ENCODE results near the gene OSCP1. TPM values are rescaled to one million over a fixed set of nuclear protein-coding genes. Genes with fewer than 3 reads are reported as not detected.
"Not testable (repeated sequence)": the region's sequence is repeated elsewhere in the genome, so short reads cannot be mapped to it uniquely, and the experiment has no call there.

OSCP1 gene
- total RNA-seq, 4 donors from 2014 or later, result 8.2 to 10.8 (median 9.6) TPM

DNA sequence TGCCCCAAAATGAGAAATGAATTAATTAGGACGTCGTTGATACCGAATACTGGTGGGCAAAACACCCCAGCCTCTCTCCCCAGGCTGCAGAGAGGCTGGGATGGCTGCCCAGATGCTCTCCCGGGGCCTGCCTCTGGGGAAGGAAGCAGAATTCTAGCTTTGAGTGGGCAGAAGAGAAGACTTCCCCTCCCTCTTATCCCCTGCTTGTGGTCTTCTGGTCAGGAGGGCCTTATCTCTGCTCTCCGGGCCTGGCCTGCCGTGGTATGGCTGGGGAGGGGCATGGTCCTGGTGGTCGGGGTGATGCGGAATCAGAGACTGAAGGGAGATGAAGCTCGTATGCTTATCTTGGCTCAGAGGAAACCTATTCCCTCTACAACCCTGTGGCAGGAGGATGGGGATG lies 42.2 kb upstream of the OSCP1 start:
- H3K27ac ChIP-seq (replicated peaks in 1 of 4), result no peak overlapping the region
- no peaks in the 10 kb centered on the region for H3K4me1 ChIP-seq
- H3K27me3 ChIP-seq, result peaks cover 0 to 6% (median 0%) of the 10 kb centered on the region in 4 donors
- intact Hi-C loops (cut with DNase I), result no loop called here
- no peak for TF ChIP-seq EP300 (IDR thresholded peaks at IDR 0.05)
- no peaks in the 10 kb centered on the region for H3K36me3 ChIP-seq
- H3K4me3 ChIP-seq, result no peak overlapping the region
- no peaks in the 10 kb centered on the region for H3K9me3 ChIP-seq
- 48% methylated on average over 8 of the region's 9 CpGs for WGBS
- no peak for DNase-seq (ENCODE audit: extremely low spot score)

DNA sequence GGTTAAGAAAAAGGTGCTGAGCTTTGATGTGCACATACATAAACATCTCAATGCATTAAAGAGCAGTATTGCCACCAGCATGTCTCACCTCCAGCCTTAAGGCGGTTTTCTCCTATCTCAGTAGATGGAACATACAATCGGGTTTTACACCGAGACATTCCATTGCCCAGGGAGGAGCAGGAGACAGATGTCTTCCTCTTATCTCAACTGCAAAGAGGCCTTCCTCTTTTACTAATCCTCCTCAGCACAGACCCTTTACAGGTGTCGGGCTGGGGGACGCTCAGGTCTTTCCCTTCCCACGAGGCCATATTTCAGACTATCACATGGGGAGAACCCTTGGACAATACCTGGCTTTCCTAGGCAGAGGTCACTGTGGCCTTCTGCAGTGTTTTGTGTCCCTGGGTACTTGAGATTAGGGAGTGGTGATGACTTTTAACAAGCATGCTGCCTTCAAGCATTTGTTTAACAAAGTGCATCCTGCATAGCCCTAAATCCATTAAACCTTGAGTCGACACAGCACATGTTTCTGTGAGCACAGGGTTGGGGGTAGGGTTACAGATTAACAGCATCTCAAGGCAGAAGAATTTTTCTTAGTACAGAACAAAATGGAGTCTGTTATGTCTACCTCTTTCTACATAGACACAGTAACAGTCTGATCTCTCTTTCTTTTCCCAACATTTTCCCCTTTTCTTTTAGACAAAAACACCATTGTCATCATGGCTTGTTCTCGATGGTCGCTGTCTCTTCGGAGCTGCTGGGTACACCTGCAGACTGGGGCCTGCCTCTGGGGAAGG lies 39.2 kb upstream of the OSCP1 start:
- DNase-seq (ENCODE audit: extremely low spot score); H3K27me3 ChIP-seq; intact Hi-C loops (cut with DNase I); H3K4me1 ChIP-seq; H3K4me3 ChIP-seq; H3K9me3 ChIP-seq; H3K36me3 ChIP-seq; H3K27ac ChIP-seq (replicated peaks in 1 of 4): not testable (repeated sequence)
- WGBS, result 60% methylated on average over 10 of the region's 10 CpGs

DNA sequence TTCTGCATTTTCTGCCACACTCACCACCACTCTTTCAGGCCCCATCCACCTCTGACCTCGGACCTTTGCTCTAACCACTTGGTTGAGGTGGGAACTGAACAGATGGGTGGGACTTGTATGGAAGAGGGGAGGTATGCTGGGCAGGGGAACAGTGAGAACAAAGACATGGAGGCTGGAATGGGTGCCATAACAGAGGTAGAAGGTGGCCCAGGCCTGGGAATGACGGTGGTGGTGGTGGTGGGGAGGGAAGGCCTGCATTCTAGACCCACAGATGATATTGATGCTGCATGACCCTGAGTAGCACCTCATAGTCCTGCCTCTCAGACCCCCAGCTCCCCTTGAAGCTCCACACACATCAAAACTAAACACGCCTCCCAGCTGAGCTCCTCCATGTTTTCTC lies 37.7 kb upstream of the OSCP1 start:
- intact Hi-C loops (cut with DNase I), result no loop called here
- Histone ChIP-seq H3K4me3 (no peak overlapping the region), H3K27me3 (peaks cover 0 to 9% (median 0%) of the 10 kb centered on the region in 4 donors), H3K9me3 (no peaks in the 10 kb centered on the region), H3K36me3 (no peaks in the 10 kb centered on the region), H3K27ac (replicated peaks in 1 of 4) (no peak overlapping the region), H3K4me1 (no peaks in the 10 kb centered on the region)
- TF ChIP-seq POLR2A (IDR thresholded peaks at IDR 0.05; ENCODE audit: low read depth) (no peak), EP300 (IDR thresholded peaks at IDR 0.05) (no peak), POLR2AphosphoS5 (IDR thresholded peaks at IDR 0.05) (no peak)
- TF ChIP-seq, protein P1, sequence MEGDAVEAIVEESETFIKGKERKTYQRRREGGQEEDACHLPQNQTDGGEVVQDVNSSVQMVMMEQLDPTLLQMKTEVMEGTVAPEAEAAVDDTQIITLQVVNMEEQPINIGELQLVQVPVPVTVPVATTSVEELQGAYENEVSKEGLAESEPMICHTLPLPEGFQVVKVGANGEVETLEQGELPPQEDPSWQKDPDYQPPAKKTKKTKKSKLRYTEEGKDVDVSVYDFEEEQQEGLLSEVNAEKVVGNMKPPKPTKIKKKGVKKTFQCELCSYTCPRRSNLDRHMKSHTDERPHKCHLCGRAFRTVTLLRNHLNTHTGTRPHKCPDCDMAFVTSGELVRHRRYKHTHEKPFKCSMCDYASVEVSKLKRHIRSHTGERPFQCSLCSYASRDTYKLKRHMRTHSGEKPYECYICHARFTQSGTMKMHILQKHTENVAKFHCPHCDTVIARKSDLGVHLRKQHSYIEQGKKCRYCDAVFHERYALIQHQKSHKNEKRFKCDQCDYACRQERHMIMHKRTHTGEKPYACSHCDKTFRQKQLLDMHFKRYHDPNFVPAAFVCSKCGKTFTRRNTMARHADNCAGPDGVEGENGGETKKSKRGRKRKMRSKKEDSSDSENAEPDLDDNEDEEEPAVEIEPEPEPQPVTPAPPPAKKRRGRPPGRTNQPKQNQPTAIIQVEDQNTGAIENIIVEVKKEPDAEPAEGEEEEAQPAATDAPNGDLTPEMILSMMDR (IDR thresholded peaks at IDR 0.05), result no peak
- 79% methylated on average over 3 of the region's 3 CpGs for WGBS
- DNase-seq (ENCODE audit: extremely low spot score), result no peak

DNA sequence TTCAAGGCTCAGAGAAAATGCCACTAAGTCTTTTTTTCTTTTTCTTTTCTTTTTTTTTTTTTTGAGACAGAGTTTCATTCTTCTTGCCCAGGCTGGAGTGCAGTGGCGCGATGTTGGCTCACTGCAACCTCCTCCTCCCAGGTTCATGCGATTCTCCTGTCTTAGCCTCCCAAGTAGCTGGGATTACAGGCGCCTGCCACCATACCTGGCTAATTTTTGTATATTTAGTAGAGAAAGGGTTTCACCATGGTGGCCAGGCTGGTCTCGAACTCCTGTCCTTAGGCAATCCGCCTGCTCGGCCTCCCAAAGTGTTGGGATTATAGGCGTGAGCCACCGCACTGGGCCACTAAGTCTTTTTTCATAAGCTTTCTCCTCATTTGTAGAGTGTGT lies 37.1 kb upstream of the OSCP1 start:
- DNase-seq (ENCODE audit: extremely low spot score); intact Hi-C loops (cut with DNase I); H3K4me1 ChIP-seq; H3K4me3 ChIP-seq; H3K36me3 ChIP-seq; H3K27ac ChIP-seq (replicated peaks in 1 of 4); H3K9me3 ChIP-seq: not testable (repeated sequence)
- peaks cover 0 to 14% (median 0%) of the 10 kb centered on the region in 4 donors for H3K27me3 ChIP-seq
- WGBS, result 97% methylated on average over 9 of the region's 9 CpGs

DNA sequence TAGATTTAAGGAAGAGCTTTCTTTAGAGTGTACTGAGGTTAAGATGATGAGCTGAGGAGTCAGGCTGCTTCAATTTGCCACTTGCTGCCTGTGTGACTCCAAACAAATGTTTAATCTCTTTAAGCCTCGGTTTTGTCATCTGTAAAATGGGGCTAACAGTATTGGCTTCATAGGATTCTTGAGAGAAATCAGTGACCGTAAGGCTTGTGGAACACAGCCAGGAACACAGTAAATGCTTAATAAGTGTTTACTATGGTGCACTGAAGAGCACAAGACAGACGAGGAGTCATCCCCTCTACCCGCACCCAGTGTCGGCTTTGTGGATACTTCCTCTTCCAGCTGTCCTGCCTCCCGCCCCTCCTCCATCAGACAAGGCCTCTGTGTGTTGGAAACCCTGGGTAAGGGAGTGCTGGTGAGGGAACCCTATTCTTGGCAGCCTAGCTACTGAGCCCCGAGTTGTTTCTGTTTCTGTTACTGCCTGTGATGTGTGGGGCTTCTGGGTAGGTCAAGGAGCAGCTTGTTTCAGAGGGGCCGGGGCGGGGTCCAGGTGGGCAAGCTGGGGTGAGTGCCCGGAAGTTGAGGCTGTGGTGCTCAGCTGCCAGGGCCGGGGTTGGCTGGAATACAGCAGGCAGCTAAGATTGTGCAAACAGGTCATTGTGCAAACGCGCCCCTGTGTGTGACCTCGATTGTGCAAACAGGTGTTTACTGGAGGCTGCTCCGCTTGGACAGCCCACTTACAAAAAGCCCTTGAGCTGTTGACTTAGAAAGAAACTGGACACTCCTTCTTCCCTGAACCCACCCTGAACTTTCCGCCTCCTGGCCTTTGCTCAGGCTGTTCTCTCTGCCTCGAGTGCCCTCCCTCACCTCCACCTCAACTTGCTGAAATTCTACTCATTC lies 36.4 kb upstream of the OSCP1 start:
- Histone ChIP-seq H3K36me3 (no peaks in the 10 kb centered on the region), H3K9me3 (no peaks in the 10 kb centered on the region), H3K4me1 (peaks cover 0 to 2% (median 0%) of the 10 kb centered on the region in 4 donors), H3K27me3 (peaks cover 0 to 19% (median 0%) of the 10 kb centered on the region in 4 donors), H3K4me3 (no peak overlapping the region), H3K27ac (replicated peaks in 1 of 4) (peak overlapping the region in 2 of 4 donors; percentile 43 to 44)
- WGBS, result 62% methylated on average over 14 of the region's 17 CpGs
- TF ChIP-seq, protein P1 (IDR thresholded peaks at IDR 0.05), result no peak
- no peak for TF ChIP-seq POLR2A (IDR thresholded peaks at IDR 0.05; ENCODE audit: low read depth)
- TF ChIP-seq EP300 (IDR thresholded peaks at IDR 0.05), result no peak
- no peak for TF ChIP-seq POLR2AphosphoS5 (IDR thresholded peaks at IDR 0.05)
- intact Hi-C loops (cut with DNase I), result no loop called here
- no peak for DNase-seq (ENCODE audit: extremely low spot score)

DNA sequence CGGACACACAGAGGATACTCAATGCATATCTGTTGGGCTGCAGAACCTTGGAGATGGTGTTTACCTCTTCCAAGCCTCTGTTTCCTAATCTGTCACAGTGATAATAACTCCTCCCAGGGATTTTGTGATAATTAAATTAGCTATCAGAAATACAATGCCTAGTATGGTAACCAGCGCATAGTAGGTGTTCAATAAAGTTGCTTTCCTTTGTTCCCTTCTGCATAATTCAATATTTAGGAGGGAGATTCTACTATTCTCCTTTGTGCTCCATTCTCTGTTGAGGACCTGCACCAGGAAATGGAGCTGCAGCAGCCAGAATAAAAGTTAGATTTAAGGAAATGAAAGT lies 35.8 kb upstream of the OSCP1 start:
- 92% methylated on average over 2 of the region's 2 CpGs for WGBS
- H3K27ac ChIP-seq (replicated peaks in 1 of 4), result peak overlapping the region in 1 of 4 donors; percentile 44

More for the DNA sequence above, 35.8 kb upstream of the OSCP1 start:
- Histone ChIP-seq H3K9me3 (no peaks in the 10 kb centered on the region), H3K36me3 (no peaks in the 10 kb centered on the region), H3K27me3 (peaks cover 0 to 21% (median 0%) of the 10 kb centered on the region in 4 donors), H3K4me1 (peaks cover 0 to 4% (median 0%) of the 10 kb centered on the region in 4 donors), H3K4me3 (no peak overlapping the region)
- TF ChIP-seq EP300 (IDR thresholded peaks at IDR 0.05), result no peak
- TF ChIP-seq POLR2A (IDR thresholded peaks at IDR 0.05; ENCODE audit: low read depth), result no peak
- TF ChIP-seq POLR2AphosphoS5 (IDR thresholded peaks at IDR 0.05), result no peak
- TF ChIP-seq, protein P1 (IDR thresholded peaks at IDR 0.05), result no peak
- intact Hi-C loops (cut with DNase I), result no loop called here
- DNase-seq (ENCODE audit: extremely low spot score), result no peak

All from esophagus muscularis mucosa (tissue), 4 donors.